ENCODE data around the gene EIF5A2. TPM values are rescaled to one million over a fixed set of nuclear protein-coding genes. Genes with fewer than 3 reads are reported as not detected.
"Not testable (repeated sequence)": the region's sequence is repeated elsewhere in the genome, so short reads cannot be mapped to it uniquely, and the experiment has no call there.

Gene EIF5A2
- total RNA-seq, 1 experiment from 2014 or later, result 12.4 TPM

GRCh38 chr3:170942011-170942410 is 33.6 kb upstream of the EIF5A2 start:
- H2AFZ ChIP-seq, result no peak overlapping the region
- TF ChIP-seq CTCF (conservative IDR thresholded peaks at IDR 0.05), result no peak
- TF ChIP-seq EZH2 (IDR thresholded peaks at IDR 0.05; ENCODE audit: low read depth), result no peak
- H4K20me1 ChIP-seq (ENCODE audit: insufficient read depth), result no peaks in the 10 kb centered on the region
- no peaks in the 10 kb centered on the region for H3K9me2 ChIP-seq (ENCODE audit: insufficient read depth)
- no peak overlapping the region for H3K27ac ChIP-seq
- no peak overlapping the region for H3K4me3 ChIP-seq
- CTCF ChIA-PET, result interaction anchor here (0.6 kb wide), 1 partner anchor 518 kb away, joined by 5 read pairs; the partner anchor contains the start of gene TNIK
- H3K4me2 ChIP-seq, result no peak overlapping the region
- H3F3A ChIP-seq (ENCODE audit: insufficient read depth, low read depth), result no peaks in the 10 kb centered on the region
- POLR2A ChIA-PET (ENCODE audit: unreplicated experiment), result no interaction called here
- H3K9me3 ChIP-seq (ENCODE audit: insufficient read depth, low read depth), result no peaks in the 10 kb centered on the region; the same call in 1 of the 2 replicates
- no peaks in the 10 kb centered on the region for H3K27me3 ChIP-seq (ENCODE audit: insufficient read depth, low read depth)
- H3K4me1 ChIP-seq (replicated peaks; ENCODE audit: insufficient read depth), result no peaks in the 10 kb centered on the region
- intact Hi-C loops (cut with micrococcal nuclease; ENCODE audit: unreplicated experiment), result no loop called here
- no peaks in the 10 kb centered on the region for H3K36me3 ChIP-seq (ENCODE audit: low read depth)
- no peaks in the 10 kb centered on the region for H3K79me2 ChIP-seq (ENCODE audit: low read depth)
- no TSS peak for BruUV-seq (replicated peaks)
- peak in 1 of 2 experiments; percentile 33 for DNase-seq

GRCh38 chr3:170941551-170941950 is 33.1 kb upstream of the EIF5A2 start:
- no peak overlapping the region for H3K4me2 ChIP-seq
- H3K4me1 ChIP-seq (replicated peaks; ENCODE audit: insufficient read depth), result no peaks in the 10 kb centered on the region
- no TSS peak for BruUV-seq (replicated peaks)
- ChIA-PET POLR2A (ENCODE audit: unreplicated experiment) (no interaction called here), CTCF (interaction anchor here (0.6 kb wide), 1 partner anchor 519 kb away, joined by 5 read pairs; the partner anchor contains the start of gene TNIK)
- H3K9me3 ChIP-seq (ENCODE audit: insufficient read depth, low read depth), result no peaks in the 10 kb centered on the region; the same call in 1 of the 2 replicates
- no peaks in the 10 kb centered on the region for H3K9me2 ChIP-seq (ENCODE audit: insufficient read depth)
- no peaks in the 10 kb centered on the region for H3K27me3 ChIP-seq (ENCODE audit: insufficient read depth, low read depth)
- no peak overlapping the region for H3K27ac ChIP-seq
- DNase-seq, result peak in 1 of 2 experiments; percentile 13
- no peaks in the 10 kb centered on the region for H4K20me1 ChIP-seq (ENCODE audit: insufficient read depth)
- no peak overlapping the region for H3K4me3 ChIP-seq
- H3K79me2 ChIP-seq (ENCODE audit: low read depth), result no peaks in the 10 kb centered on the region
- no peaks in the 10 kb centered on the region for H3F3A ChIP-seq (ENCODE audit: insufficient read depth, low read depth)
- TF ChIP-seq CTCF (conservative IDR thresholded peaks at IDR 0.05), result no peak
- no peak for TF ChIP-seq EZH2 (IDR thresholded peaks at IDR 0.05; ENCODE audit: low read depth)
- no peak overlapping the region for H2AFZ ChIP-seq
- intact Hi-C loops (cut with micrococcal nuclease; ENCODE audit: unreplicated experiment), result no loop called here
- no peaks in the 10 kb centered on the region for H3K36me3 ChIP-seq (ENCODE audit: low read depth)

- POLR2A ChIA-PET (ENCODE audit: unreplicated experiment); H3K9me3 ChIP-seq (ENCODE audit: insufficient read depth, low read depth); H3K9me2 ChIP-seq (ENCODE audit: insufficient read depth); H3K4me3 ChIP-seq; H3F3A ChIP-seq (ENCODE audit: insufficient read depth, low read depth); H4K20me1 ChIP-seq (ENCODE audit: insufficient read depth); intact Hi-C loops (cut with micrococcal nuclease; ENCODE audit: unreplicated experiment); H3K27me3 ChIP-seq (ENCODE audit: insufficient read depth, low read depth); H3K4me2 ChIP-seq; H3K36me3 ChIP-seq (ENCODE audit: low read depth); H3K79me2 ChIP-seq (ENCODE audit: low read depth); CTCF ChIA-PET; H2AFZ ChIP-seq; H3K4me1 ChIP-seq (replicated peaks; ENCODE audit: insufficient read depth); BruUV-seq (replicated peaks); H3K27ac ChIP-seq: not testable (repeated sequence)
- peak in 1 of 2 experiments; percentile 10 for DNase-seq
These were observed 24.6 kb upstream of the EIF5A2 start for GRCh38 chr3:170933039-170933438.

- intact Hi-C loops (cut with micrococcal nuclease; ENCODE audit: unreplicated experiment); H3K4me1 ChIP-seq (replicated peaks; ENCODE audit: insufficient read depth); CTCF ChIA-PET: not testable (repeated sequence)
These were observed 15.1 kb upstream of the EIF5A2 start for GRCh38 chr3:170923553-170923952.

More at GRCh38 chr3:170923553-170923952, 15.1 kb upstream of the EIF5A2 start:
- H3F3A ChIP-seq (ENCODE audit: insufficient read depth, low read depth); DNase-seq; H3K79me2 ChIP-seq (ENCODE audit: low read depth); H3K4me2 ChIP-seq; H4K20me1 ChIP-seq (ENCODE audit: insufficient read depth); H3K27me3 ChIP-seq (ENCODE audit: insufficient read depth, low read depth); H3K9me2 ChIP-seq (ENCODE audit: insufficient read depth); POLR2A ChIA-PET (ENCODE audit: unreplicated experiment); BruUV-seq (replicated peaks); H3K27ac ChIP-seq; H2AFZ ChIP-seq; H3K36me3 ChIP-seq (ENCODE audit: low read depth); H3K4me3 ChIP-seq: not testable (repeated sequence)
- peaks cover 14% of the 10 kb centered on the region for H3K9me3 ChIP-seq (ENCODE audit: insufficient read depth, low read depth)
